ENCODE measurements around the gene UBXN6.
A peak's percentile ranks its signal among the peaks of the same experiment; 100 is the strongest.

The UBXN6 gene, protein sequence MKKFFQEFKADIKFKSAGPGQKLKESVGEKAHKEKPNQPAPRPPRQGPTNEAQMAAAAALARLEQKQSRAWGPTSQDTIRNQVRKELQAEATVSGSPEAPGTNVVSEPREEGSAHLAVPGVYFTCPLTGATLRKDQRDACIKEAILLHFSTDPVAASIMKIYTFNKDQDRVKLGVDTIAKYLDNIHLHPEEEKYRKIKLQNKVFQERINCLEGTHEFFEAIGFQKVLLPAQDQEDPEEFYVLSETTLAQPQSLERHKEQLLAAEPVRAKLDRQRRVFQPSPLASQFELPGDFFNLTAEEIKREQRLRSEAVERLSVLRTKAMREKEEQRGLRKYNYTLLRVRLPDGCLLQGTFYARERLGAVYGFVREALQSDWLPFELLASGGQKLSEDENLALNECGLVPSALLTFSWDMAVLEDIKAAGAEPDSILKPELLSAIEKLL

DNA sequence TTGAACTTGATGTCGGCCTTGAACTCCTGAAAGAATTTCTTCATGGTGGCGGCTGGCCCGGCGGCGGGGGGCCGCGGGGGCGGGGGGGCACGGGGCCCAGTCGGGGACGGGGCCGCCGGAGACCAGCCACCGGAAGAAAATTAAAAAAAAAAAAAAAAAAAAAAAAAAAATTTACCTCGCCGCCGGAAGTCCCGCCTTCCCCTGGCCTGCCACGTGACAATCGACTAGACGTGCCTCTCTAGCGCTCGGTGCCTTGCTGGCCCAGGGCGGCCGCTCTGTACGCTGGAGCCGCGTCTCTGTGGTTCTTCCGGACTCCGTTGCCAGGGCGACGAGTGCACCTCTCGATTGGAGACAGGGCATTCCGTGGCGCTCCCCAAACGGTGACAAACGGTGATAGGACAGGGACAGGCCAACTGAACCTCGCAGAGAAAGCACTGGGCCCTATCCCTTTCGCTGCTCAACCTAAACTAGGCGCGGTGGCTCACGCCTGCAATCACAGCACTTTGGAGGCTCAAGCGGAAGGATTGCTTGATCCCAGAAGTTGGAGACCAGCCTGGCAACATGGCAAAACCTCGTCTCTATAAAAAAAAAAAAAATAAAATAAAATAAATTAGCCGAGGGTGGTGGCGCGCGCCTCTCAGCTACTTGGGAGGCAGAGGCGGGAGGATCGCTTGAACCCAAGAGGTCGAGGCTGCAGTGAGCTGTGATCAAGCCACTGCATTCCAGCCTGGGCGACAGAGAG is at the start of gene UBXN6:
TSS of gene UBXN6 (minus strand) at position 141 of the 742 bp plus-strand sequence. CDS start at position 44, 97 bp downstream.
- H3K9ac ChIP-seq (ENCODE audit: low read depth, low read length) = peak within 1 kb of the TSS; percentile 77
- peak within 1 kb of the TSS; percentile 49 for H3K27ac ChIP-seq (ENCODE audit: low read length)
- peak within 1 kb of the TSS; percentile 83 for H3K4me3 ChIP-seq (ENCODE audit: low read length)
- no peaks in the 10 kb centered on the region for H3K27me3 ChIP-seq (ENCODE audit: insufficient read depth, low read length)
- H3K36me3 ChIP-seq (ENCODE audit: insufficient read depth, low read depth, low read length) = peaks cover 1% of the 10 kb centered on the region; the same call in 1 of the 2 replicates
- H3K9me3 ChIP-seq (ENCODE audit: insufficient read depth, low read depth, low read length) = no peaks in the 10 kb centered on the region
- peaks cover 5% of the 10 kb centered on the region; the same call in 1 of the 2 replicates for H3K4me1 ChIP-seq (ENCODE audit: insufficient read depth, low read length)

DNA sequence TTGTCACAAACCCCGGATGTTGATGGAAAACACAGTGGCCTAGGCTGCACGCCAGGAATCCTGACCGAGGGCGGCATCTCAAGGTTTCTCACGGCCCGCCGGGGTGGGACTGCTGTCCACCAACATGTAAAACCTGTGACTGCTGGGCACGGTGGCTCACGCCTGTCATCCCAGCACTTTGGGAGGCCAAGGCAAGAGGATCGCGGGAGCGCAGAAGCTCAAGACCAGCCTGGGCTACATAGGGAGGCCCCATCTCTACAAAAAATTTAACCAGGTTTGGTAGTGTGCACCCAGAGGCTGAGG is 49.5 kb upstream of the UBXN6 start:
- Histone ChIP-seq H3K36me3 (ENCODE audit: insufficient read depth, low read depth, low read length) (peaks cover 16% of the 10 kb centered on the region), H3K9me3 (ENCODE audit: insufficient read depth, low read depth, low read length) (no peaks in the 10 kb centered on the region), H3K4me1 (ENCODE audit: insufficient read depth, low read length) (no peaks in the 10 kb centered on the region), H3K4me3 (ENCODE audit: low read length) (no peak overlapping the region), H3K9ac (ENCODE audit: low read depth, low read length) (no peak overlapping the region), H3K27ac (ENCODE audit: low read length) (no peak overlapping the region), H3K27me3 (ENCODE audit: insufficient read depth, low read length) (peaks cover 36% of the 10 kb centered on the region)

DNA sequence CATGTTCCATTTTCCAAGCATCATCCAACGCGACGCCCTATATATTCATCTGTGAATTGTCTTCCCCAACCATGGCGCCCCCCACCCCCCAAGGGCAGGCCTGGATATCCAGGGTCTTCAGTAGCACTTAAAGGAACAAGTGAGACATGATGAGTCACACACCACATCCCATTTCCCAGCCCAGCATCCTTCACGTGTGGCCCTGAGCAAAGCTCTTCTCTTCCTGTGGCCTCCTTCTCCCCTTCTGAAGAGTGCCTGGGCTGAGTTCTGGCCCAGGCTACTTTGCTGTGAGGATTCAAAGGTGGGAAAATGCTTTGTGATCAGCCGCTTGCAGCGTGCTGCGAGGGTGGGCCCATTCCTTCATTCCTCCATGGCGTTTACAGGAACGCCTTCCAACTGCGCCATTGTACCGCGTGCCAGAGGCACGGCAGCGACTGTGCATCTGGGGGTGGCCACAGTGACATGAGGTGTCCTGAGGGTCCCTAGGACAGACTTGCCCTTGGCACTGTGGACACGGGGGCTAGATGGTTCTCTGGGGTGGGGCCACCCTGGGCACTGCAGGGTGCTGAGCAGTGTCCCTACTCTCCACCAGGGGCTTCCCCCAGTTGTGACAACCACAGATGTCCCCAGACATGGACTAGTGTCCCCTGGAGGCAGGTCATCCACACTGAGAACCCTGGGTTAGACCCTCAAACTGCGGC is 49.0 kb upstream of the UBXN6 start:
- H3K9me3 ChIP-seq (ENCODE audit: insufficient read depth, low read depth, low read length) = no peaks in the 10 kb centered on the region
- H3K9ac ChIP-seq (ENCODE audit: low read depth, low read length) = no peak overlapping the region
- H3K4me3 ChIP-seq (ENCODE audit: low read length) = no peak overlapping the region
- no peak overlapping the region for H3K27ac ChIP-seq (ENCODE audit: low read length)
- peaks cover 31% of the 10 kb centered on the region for H3K27me3 ChIP-seq (ENCODE audit: insufficient read depth, low read length)
- peaks cover 21% of the 10 kb centered on the region for H3K36me3 ChIP-seq (ENCODE audit: insufficient read depth, low read depth, low read length)
- no peaks in the 10 kb centered on the region for H3K4me1 ChIP-seq (ENCODE audit: insufficient read depth, low read length)

DNA sequence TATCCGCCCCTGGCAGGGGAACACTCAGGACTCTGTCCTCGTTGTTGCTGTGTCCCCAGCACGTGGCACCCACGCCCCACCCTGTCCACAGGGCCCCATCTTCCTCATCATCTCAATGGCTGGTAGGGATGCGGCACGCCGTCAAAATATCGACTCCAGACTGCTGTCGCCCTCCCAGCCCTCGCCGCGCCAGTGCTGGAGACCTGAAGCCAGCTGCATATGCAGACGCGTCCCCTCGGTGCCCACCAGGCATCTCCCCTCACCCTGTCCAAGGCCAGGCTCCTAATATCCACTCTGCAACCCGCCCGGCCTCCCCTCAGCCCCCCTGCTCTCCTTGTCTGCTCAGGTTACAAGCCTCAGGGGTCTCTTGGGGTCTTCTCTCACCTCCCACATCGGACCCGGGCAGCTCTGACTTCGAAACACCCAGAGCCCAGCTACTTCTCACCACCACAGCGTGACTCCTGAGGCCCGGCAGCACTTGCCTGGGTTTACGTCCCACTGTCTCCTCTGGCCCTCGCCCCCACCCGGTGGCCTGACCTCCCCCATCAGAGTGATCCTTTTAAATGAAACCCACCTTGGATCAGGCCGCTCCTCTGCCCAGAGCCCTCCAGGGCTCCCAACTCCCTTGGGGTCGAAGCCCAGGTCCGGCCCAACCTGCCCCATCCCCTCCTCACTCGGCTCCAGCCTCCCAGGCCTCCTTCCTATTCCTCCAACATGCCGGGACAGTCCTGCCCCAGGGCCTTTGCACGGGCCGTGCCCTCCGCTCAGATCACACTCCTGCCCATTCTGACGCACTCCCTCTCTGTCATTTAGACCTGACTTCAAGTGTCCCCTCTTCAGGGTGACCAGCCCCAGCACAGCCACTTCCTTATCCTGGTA is 48.2 kb upstream of the UBXN6 start:
- no peak overlapping the region for H3K9ac ChIP-seq (ENCODE audit: low read depth, low read length)
- H3K27me3 ChIP-seq (ENCODE audit: insufficient read depth, low read length) = peaks cover 23% of the 10 kb centered on the region; the same call in 1 of the 2 replicates
- no peaks in the 10 kb centered on the region for H3K4me1 ChIP-seq (ENCODE audit: insufficient read depth, low read length)
- no peak overlapping the region for H3K4me3 ChIP-seq (ENCODE audit: low read length)
- H3K9me3 ChIP-seq (ENCODE audit: insufficient read depth, low read depth, low read length) = no peaks in the 10 kb centered on the region
- H3K36me3 ChIP-seq (ENCODE audit: insufficient read depth, low read depth, low read length) = peaks cover 27% of the 10 kb centered on the region
- H3K27ac ChIP-seq (ENCODE audit: low read length) = no peak overlapping the region

DNA sequence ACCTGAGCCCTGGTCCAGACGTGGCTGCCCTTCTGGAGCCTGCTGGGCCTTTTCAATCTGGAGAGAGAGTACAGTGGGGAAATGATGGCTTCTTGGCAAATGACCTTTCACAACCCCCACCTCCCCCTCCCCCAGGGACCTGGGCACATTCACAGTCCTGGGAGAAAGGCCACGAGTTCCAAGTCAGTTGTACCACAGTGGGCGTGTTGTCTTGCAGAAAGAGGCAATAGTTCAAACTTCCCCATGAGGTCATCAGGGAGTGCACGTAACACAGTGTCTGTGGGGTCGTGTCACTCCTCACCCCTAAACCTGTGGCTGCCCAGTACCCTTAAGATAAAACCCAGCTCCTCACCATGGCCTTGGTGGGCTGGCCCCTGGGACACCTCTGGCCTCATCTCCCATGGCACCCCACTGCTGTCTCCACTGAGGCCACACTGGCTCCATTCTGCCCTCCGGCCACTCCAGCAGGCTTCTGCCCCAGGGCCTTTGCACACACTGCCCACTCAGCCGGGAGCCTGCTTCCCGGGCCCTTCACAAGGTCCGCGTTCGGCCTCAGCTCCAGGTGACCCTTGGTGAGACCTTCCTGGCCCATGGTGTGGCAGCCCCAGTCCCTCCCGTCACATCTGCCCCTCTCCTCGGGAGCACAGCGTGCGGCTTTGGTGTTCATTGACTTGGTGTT is 47.4 kb upstream of the UBXN6 start:
- no peak overlapping the region for H3K4me3 ChIP-seq (ENCODE audit: low read length)
- H3K27ac ChIP-seq (ENCODE audit: low read length) = no peak overlapping the region
- no peaks in the 10 kb centered on the region for H3K9me3 ChIP-seq (ENCODE audit: insufficient read depth, low read depth, low read length)
- peaks cover 29% of the 10 kb centered on the region for H3K36me3 ChIP-seq (ENCODE audit: insufficient read depth, low read depth, low read length)
- no peak overlapping the region for H3K9ac ChIP-seq (ENCODE audit: low read depth, low read length)
- H3K27me3 ChIP-seq (ENCODE audit: insufficient read depth, low read length) = peaks cover 17% of the 10 kb centered on the region; the same call in 1 of the 2 replicates
- H3K4me1 ChIP-seq (ENCODE audit: insufficient read depth, low read length) = no peaks in the 10 kb centered on the region

DNA sequence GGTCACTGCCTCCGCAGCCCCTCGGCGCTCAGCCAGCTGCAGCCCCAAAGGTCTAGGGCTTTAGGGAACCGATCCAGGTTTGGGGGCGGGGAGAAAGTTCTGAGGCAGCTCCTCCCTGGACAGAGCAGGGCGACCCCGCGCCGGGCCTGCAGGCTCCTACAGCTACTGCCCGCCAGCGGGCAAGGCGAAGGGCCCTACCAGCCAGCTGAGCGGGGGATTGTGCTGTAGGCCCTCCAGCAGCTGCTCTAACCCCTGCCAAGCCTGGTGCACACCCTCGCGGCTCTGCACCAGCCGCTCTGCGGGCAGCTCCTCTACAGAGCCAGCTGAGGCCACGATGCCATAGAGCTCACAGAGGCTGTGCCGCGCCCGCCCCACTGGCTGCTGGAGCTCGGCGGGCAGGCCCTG is 46.7 kb upstream of the UBXN6 start:
- no peak overlapping the region for H3K9ac ChIP-seq (ENCODE audit: low read depth, low read length)
- peaks cover 29% of the 10 kb centered on the region for H3K36me3 ChIP-seq (ENCODE audit: insufficient read depth, low read depth, low read length)
- H3K27ac ChIP-seq (ENCODE audit: low read length) = no peak overlapping the region
- H3K4me1 ChIP-seq (ENCODE audit: insufficient read depth, low read length) = no peaks in the 10 kb centered on the region
- no peaks in the 10 kb centered on the region for H3K9me3 ChIP-seq (ENCODE audit: insufficient read depth, low read depth, low read length)
- no peak overlapping the region for H3K4me3 ChIP-seq (ENCODE audit: low read length)
- H3K27me3 ChIP-seq (ENCODE audit: insufficient read depth, low read length) = peaks cover 17% of the 10 kb centered on the region; the same call in 1 of the 2 replicates

DNA sequence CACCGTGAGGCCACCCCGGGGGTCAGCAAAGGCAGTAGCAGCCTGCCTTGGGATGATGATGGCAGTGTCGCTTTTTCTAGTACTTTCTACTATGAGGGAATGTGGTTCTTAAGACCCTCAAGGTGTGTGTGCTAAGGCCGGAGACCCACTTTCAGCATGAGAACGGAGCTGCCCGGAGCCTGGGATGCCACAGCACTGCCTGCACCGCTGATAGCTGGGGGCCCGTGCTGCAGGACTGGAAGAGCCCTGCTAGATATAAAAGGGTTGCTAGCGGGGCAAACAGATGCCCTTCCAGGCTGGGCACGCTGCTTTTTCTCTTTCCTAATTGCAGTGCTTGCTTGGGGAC is 46.2 kb upstream of the UBXN6 start:
- H3K27ac ChIP-seq (ENCODE audit: low read length) = no peak overlapping the region
- no peaks in the 10 kb centered on the region for H3K4me1 ChIP-seq (ENCODE audit: insufficient read depth, low read length)
- H3K9ac ChIP-seq (ENCODE audit: low read depth, low read length) = no peak overlapping the region
- peaks cover 30% of the 10 kb centered on the region for H3K36me3 ChIP-seq (ENCODE audit: insufficient read depth, low read depth, low read length)
- no peak overlapping the region for H3K4me3 ChIP-seq (ENCODE audit: low read length)
- peaks cover 17% of the 10 kb centered on the region; the same call in 1 of the 2 replicates for H3K27me3 ChIP-seq (ENCODE audit: insufficient read depth, low read length)
- H3K9me3 ChIP-seq (ENCODE audit: insufficient read depth, low read depth, low read length) = no peaks in the 10 kb centered on the region

DNA sequence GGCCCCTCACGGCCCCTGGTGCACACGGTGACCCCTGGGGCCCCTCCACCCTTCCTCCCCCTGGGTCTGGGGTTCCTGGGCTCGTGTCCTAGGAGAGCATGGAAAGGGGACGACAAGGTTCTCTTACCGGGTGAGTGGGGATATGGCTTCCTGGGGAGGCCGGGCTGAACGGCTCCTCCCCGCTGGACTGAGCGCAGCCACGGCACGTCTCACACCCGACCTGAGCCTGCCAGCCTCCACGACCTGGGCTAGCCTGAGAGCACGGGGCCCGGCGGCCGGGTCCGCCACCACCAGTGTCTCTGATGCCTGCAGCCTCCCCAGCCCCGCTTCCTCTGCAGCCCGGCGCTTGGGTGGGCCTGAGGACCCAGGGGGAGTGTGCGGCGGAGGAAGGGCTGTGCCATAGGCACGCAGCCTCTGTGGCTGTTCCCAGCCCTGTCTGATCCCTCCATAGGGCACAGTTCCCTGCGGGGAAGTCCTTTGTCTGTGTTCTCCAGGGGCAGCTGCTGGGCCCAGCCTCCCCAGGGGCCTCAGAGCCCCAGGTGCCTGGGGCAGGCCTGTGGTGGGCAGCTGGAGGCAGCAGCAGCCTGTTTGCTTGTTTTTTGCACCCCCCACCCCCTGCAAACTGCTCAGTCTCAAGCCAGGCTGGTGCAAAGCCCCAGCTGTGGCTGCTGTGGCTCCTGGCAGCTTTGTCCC is 45.7 kb upstream of the UBXN6 start:
- no peak overlapping the region for H3K4me3 ChIP-seq (ENCODE audit: low read length)
- H3K9ac ChIP-seq (ENCODE audit: low read depth, low read length) = no peak overlapping the region
- no peak overlapping the region for H3K27ac ChIP-seq (ENCODE audit: low read length)
- H3K9me3 ChIP-seq (ENCODE audit: insufficient read depth, low read depth, low read length) = no peaks in the 10 kb centered on the region
- H3K4me1 ChIP-seq (ENCODE audit: insufficient read depth, low read length) = no peaks in the 10 kb centered on the region
- H3K27me3 ChIP-seq (ENCODE audit: insufficient read depth, low read length) = peaks cover 17% of the 10 kb centered on the region; the same call in 1 of the 2 replicates
- peaks cover 35% of the 10 kb centered on the region for H3K36me3 ChIP-seq (ENCODE audit: insufficient read depth, low read depth, low read length)

DNA sequence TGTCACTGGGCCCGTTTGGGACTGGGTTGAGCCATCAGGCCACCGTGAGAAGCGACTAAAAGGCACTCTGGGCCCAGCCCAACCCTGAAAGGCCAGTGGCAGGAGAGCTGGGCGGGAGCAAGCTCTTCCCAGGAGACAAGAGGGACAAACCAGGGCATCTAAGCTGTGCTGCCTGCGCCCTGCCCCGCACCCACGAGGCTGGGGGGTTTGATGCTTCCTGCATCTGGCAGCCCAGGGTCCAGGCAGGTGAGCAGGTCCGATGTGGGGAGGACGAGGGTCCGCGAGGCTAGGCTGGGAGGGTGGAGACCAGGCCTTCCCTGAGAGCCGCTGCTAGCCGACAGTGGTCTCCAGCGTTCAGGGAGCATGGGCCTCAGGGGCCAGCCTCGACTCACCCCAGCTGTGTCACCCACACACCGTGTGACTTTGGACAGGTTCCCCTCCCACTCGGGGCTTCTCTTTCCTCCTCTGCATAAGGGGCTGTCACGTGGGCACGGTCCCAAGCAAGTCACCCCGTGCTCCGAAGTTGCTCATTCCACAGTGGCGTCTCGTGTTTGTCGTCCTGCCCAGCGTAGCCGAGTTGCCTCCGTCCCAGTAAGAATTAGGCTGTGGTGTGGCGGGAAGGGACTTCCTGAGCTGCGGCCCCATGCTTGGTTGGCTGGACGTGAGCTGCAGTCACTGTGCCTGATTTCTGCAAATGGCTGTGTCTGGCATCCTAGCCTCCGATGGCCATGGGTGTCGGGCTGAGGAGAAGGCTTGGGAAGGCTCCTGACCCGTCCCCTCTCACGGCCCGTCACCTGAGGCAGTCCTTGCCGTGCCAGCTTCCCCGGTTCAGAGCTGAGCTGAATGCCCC is 44.9 kb upstream of the UBXN6 start:
- Histone ChIP-seq H3K4me3 (ENCODE audit: low read length) (no peak overlapping the region), H3K4me1 (ENCODE audit: insufficient read depth, low read length) (no peaks in the 10 kb centered on the region), H3K9me3 (ENCODE audit: insufficient read depth, low read depth, low read length) (no peaks in the 10 kb centered on the region), H3K27me3 (ENCODE audit: insufficient read depth, low read length) (peaks cover 11% of the 10 kb centered on the region; the same call in 1 of the 2 replicates), H3K9ac (ENCODE audit: low read depth, low read length) (no peak overlapping the region), H3K27ac (ENCODE audit: low read length) (no peak overlapping the region), H3K36me3 (ENCODE audit: insufficient read depth, low read depth, low read length) (peaks cover 43% of the 10 kb centered on the region)

DNA sequence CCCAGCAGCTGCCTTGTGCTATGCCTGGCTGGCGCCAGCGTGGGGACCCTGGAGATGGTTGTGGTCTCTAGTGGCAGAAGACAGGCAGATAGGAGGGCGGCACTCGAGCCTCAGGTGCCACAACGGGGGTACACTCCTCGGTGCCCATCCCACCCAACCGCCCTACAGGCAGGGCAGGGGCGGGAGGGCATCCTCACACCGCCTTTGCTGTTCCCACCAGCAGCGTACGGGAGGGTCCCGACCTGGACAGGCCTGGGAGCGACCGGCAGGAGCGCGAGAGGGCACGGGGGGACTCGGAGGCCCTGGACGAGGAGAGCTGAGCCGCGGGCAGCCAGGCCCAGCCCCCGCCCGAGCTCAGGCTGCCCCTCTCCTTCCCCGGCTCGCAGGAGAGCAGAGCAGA is 44.1 kb upstream of the UBXN6 start:
- Histone ChIP-seq H3K36me3 (ENCODE audit: insufficient read depth, low read depth, low read length) (peaks cover 47% of the 10 kb centered on the region), H3K9me3 (ENCODE audit: insufficient read depth, low read depth, low read length) (no peaks in the 10 kb centered on the region), H3K4me3 (ENCODE audit: low read length) (no peak overlapping the region), H3K9ac (ENCODE audit: low read depth, low read length) (no peak overlapping the region), H3K4me1 (ENCODE audit: insufficient read depth, low read length) (no peaks in the 10 kb centered on the region), H3K27ac (ENCODE audit: low read length) (no peak overlapping the region), H3K27me3 (ENCODE audit: insufficient read depth, low read length) (peaks cover 4% of the 10 kb centered on the region; the same call in 1 of the 2 replicates)

Measured in iPS-20b (cell line).